ENCODE results near the gene CARD11. TPM values are rescaled to one million over a fixed set of nuclear protein-coding genes. Genes with fewer than 3 reads are reported as not detected.

The CARD11 gene
- total and polyA plus RNA-seq, 5 donors from 2014 or later: 7.1 to 118 (median 10.8) TPM

GRCh38 chr7:2956076-2956475 lies 87.6 kb downstream of the CARD11 start:
- Histone ChIP-seq H3K9me3 (ENCODE audit: control insufficient read depth in 2 of 2, low read length in 2 of 2) (peaks cover 0 to 1% of the 10 kb centered on the region in 2 experiments), H3K4me3 (ENCODE audit: low read depth, low read length) (no peak overlapping the region), H3K4me1 (ENCODE audit: control insufficient read depth, insufficient read depth, low read length, poor library complexity, severe bottlenecking) (peaks cover 34% of the 10 kb centered on the region), H3K36me3 (ENCODE audit: control insufficient read depth, insufficient read depth, low read length) (peaks cover 67% of the 10 kb centered on the region), H3K27ac (ENCODE audit: insufficient read depth, low read length, poor library complexity, severe bottlenecking) (no peak overlapping the region), H3K27me3 (ENCODE audit: control insufficient read depth, insufficient read depth, low read length) (no peaks in the 10 kb centered on the region)
- H3K27ac Mint-ChIP-seq: peak overlapping the region in 2 of 3 donors; percentile 52 to 58
- H3K36me3 Mint-ChIP-seq: peaks cover 32% of the 10 kb centered on the region
- H3K9me3 Mint-ChIP-seq: peaks cover 0 to 2% (median 0%) of the 10 kb centered on the region in 7 donors
- ATAC-seq (ENCODE audit: low read depth in 2 of 2): no peak
- no peak overlapping the region for H3K4me3 Mint-ChIP-seq
- no peaks in the 10 kb centered on the region for H3K27me3 Mint-ChIP-seq
- no peak for DNase-seq
- H3K4me1 Mint-ChIP-seq: peaks cover 10 to 47% (median 32%) of the 10 kb centered on the region in 4 donors

- Mint-ChIP-seq H3K4me1 (peaks cover 11 to 45% (median 37%) of the 10 kb centered on the region in 4 donors), H3K36me3 (peaks cover 36% of the 10 kb centered on the region), H3K27ac (peak overlapping the region; percentile 38 to 87 (median 58)), H3K9me3 (peaks cover 0 to 7% (median 0%) of the 10 kb centered on the region in 7 donors), H3K4me3 (no peak overlapping the region), H3K27me3 (no peaks in the 10 kb centered on the region)
- no peak for DNase-seq
- Histone ChIP-seq H3K27me3 (ENCODE audit: control insufficient read depth, insufficient read depth, low read length) (no peaks in the 10 kb centered on the region), H3K27ac (ENCODE audit: insufficient read depth, low read length, poor library complexity, severe bottlenecking) (no peak overlapping the region), H3K4me3 (ENCODE audit: low read depth, low read length) (no peak overlapping the region), H3K36me3 (ENCODE audit: control insufficient read depth, insufficient read depth, low read length) (peaks cover 73% of the 10 kb centered on the region), H3K4me1 (ENCODE audit: control insufficient read depth, insufficient read depth, low read length, poor library complexity, severe bottlenecking) (peaks cover 34% of the 10 kb centered on the region), H3K9me3 (ENCODE audit: control insufficient read depth in 2 of 2, low read length in 2 of 2) (peaks cover 4 to 5% of the 10 kb centered on the region in 2 experiments)
- no peak for ATAC-seq (ENCODE audit: low read depth in 2 of 2)
These were observed 88.4 kb downstream of the CARD11 start for GRCh38 chr7:2955269-2955668.

- Histone ChIP-seq H3K27me3 (ENCODE audit: control insufficient read depth, insufficient read depth, low read length) (no peaks in the 10 kb centered on the region), H3K4me3 (ENCODE audit: low read depth, low read length) (no peak overlapping the region), H3K9me3 (ENCODE audit: control insufficient read depth in 2 of 2, low read length in 2 of 2) (peaks cover 4 to 5% of the 10 kb centered on the region in 2 experiments), H3K4me1 (ENCODE audit: control insufficient read depth, insufficient read depth, low read length, poor library complexity, severe bottlenecking) (peaks cover 34% of the 10 kb centered on the region), H3K36me3 (ENCODE audit: control insufficient read depth, insufficient read depth, low read length) (peaks cover 72% of the 10 kb centered on the region), H3K27ac (ENCODE audit: insufficient read depth, low read length, poor library complexity, severe bottlenecking) (peak overlapping the region; percentile 30)
- ATAC-seq (ENCODE audit: low read depth in 2 of 2) (peak; percentile 52 to 64), DNase-seq (peak in 1 of 3 donors; percentile 70)
- Mint-ChIP-seq H3K4me1 (peaks cover 19 to 45% (median 35%) of the 10 kb centered on the region in 4 donors), H3K27me3 (no peaks in the 10 kb centered on the region), H3K9me3 (peaks cover 0 to 7% (median 0%) of the 10 kb centered on the region in 7 donors), H3K27ac (peak overlapping the region; percentile 26 to 87 (median 58)), H3K4me3 (peak overlapping the region in 2 of 4 donors; percentile 41 to 62), H3K36me3 (peaks cover 44% of the 10 kb centered on the region)
These were observed 89.2 kb downstream of the CARD11 start for GRCh38 chr7:2954433-2954853.

- H3K27ac ChIP-seq (ENCODE audit: insufficient read depth, low read length, poor library complexity, severe bottlenecking): no peak overlapping the region
These were observed 89.9 kb downstream of the CARD11 start for GRCh38 chr7:2953588-2954407.

GRCh38 chr7:2953099-2953498 lies 90.6 kb downstream of the CARD11 start:
- peaks cover 0 to 7% (median 0%) of the 10 kb centered on the region in 7 donors for H3K9me3 Mint-ChIP-seq
- peaks cover 34% of the 10 kb centered on the region for H3K4me1 ChIP-seq (ENCODE audit: control insufficient read depth, insufficient read depth, low read length, poor library complexity, severe bottlenecking)

More at GRCh38 chr7:2953588-2954407, 89.9 kb downstream of the CARD11 start:
- H3K9me3 ChIP-seq (ENCODE audit: control insufficient read depth in 2 of 2, low read length in 2 of 2): peaks cover 4 to 5% of the 10 kb centered on the region in 2 experiments
- Mint-ChIP-seq H3K4me3 (peak overlapping the region in 2 of 4 donors; percentile 8 to 62), H3K4me1 (peaks cover 19 to 45% (median 35%) of the 10 kb centered on the region in 4 donors), H3K36me3 (peaks cover 44% of the 10 kb centered on the region), H3K9me3 (peaks cover 0 to 7% (median 0%) of the 10 kb centered on the region in 7 donors), H3K27me3 (no peaks in the 10 kb centered on the region), H3K27ac (peak overlapping the region; percentile 20 to 58 (median 52))
- DNase-seq (no peak), ATAC-seq (ENCODE audit: low read depth in 2 of 2) (no peak)
- peaks cover 34% of the 10 kb centered on the region for H3K4me1 ChIP-seq (ENCODE audit: control insufficient read depth, insufficient read depth, low read length, poor library complexity, severe bottlenecking)
- no peaks in the 10 kb centered on the region for H3K27me3 ChIP-seq (ENCODE audit: control insufficient read depth, insufficient read depth, low read length)
- no peak overlapping the region for H3K4me3 ChIP-seq (ENCODE audit: low read depth, low read length)
- H3K36me3 ChIP-seq (ENCODE audit: control insufficient read depth, insufficient read depth, low read length): peaks cover 66% of the 10 kb centered on the region

GRCh38 chr7:2952316-2952715 lies 91.4 kb downstream of the CARD11 start:
- peaks cover 55% of the 10 kb centered on the region for H3K36me3 ChIP-seq (ENCODE audit: control insufficient read depth, insufficient read depth, low read length)
- H3K27me3 ChIP-seq (ENCODE audit: control insufficient read depth, insufficient read depth, low read length): no peaks in the 10 kb centered on the region
- H3K27ac ChIP-seq (ENCODE audit: insufficient read depth, low read length, poor library complexity, severe bottlenecking): no peak overlapping the region
- Mint-ChIP-seq H3K36me3 (peaks cover 46% of the 10 kb centered on the region), H3K27ac (no peak overlapping the region), H3K27me3 (no peaks in the 10 kb centered on the region), H3K4me1 (peaks cover 19 to 46% (median 31%) of the 10 kb centered on the region in 4 donors), H3K9me3 (peaks cover 0 to 7% (median 0%) of the 10 kb centered on the region in 7 donors), H3K4me3 (peak overlapping the region in 1 of 4 donors; percentile 26)
- no peak for ATAC-seq (ENCODE audit: low read depth in 2 of 2)
- no peak overlapping the region for H3K4me3 ChIP-seq (ENCODE audit: low read depth, low read length)
- no peak for DNase-seq
- H3K4me1 ChIP-seq (ENCODE audit: control insufficient read depth, insufficient read depth, low read length, poor library complexity, severe bottlenecking): peaks cover 33% of the 10 kb centered on the region
- H3K9me3 ChIP-seq (ENCODE audit: control insufficient read depth in 2 of 2, low read length in 2 of 2): peaks cover 4 to 5% of the 10 kb centered on the region in 2 experiments

More at GRCh38 chr7:2953099-2953498, 90.6 kb downstream of the CARD11 start:
- ATAC-seq (ENCODE audit: low read depth in 2 of 2): no peak
- H3K27me3 Mint-ChIP-seq: no peaks in the 10 kb centered on the region
- peaks cover 46% of the 10 kb centered on the region for H3K36me3 Mint-ChIP-seq
- Histone ChIP-seq H3K36me3 (ENCODE audit: control insufficient read depth, insufficient read depth, low read length) (peaks cover 59% of the 10 kb centered on the region), H3K27me3 (ENCODE audit: control insufficient read depth, insufficient read depth, low read length) (no peaks in the 10 kb centered on the region), H3K27ac (ENCODE audit: insufficient read depth, low read length, poor library complexity, severe bottlenecking) (no peak overlapping the region), H3K9me3 (ENCODE audit: control insufficient read depth in 2 of 2, low read length in 2 of 2) (peaks cover 4 to 5% of the 10 kb centered on the region in 2 experiments), H3K4me3 (ENCODE audit: low read depth, low read length) (no peak overlapping the region)
- H3K4me3 Mint-ChIP-seq: no peak overlapping the region
- peaks cover 19 to 49% (median 31%) of the 10 kb centered on the region in 4 donors for H3K4me1 Mint-ChIP-seq
- peak overlapping the region in 2 of 3 donors; percentile 58 to 80 for H3K27ac Mint-ChIP-seq
- no peak for DNase-seq

GRCh38 chr7:2950578-2950977 lies 93.1 kb downstream of the CARD11 start:
- no peak overlapping the region for H3K27ac ChIP-seq (ENCODE audit: insufficient read depth, low read length, poor library complexity, severe bottlenecking)
- DNase-seq: no peak
- peaks cover 19 to 42% (median 25%) of the 10 kb centered on the region in 4 donors for H3K4me1 Mint-ChIP-seq
- H3K36me3 Mint-ChIP-seq: peaks cover 63% of the 10 kb centered on the region
- peaks cover 57% of the 10 kb centered on the region for H3K36me3 ChIP-seq (ENCODE audit: control insufficient read depth, insufficient read depth, low read length)
- no peak overlapping the region for H3K4me3 ChIP-seq (ENCODE audit: low read depth, low read length)
- peaks cover 0 to 7% (median 0%) of the 10 kb centered on the region in 7 donors for H3K9me3 Mint-ChIP-seq
- H3K27me3 ChIP-seq (ENCODE audit: control insufficient read depth, insufficient read depth, low read length): no peaks in the 10 kb centered on the region
- H3K4me1 ChIP-seq (ENCODE audit: control insufficient read depth, insufficient read depth, low read length, poor library complexity, severe bottlenecking): peaks cover 21% of the 10 kb centered on the region
- H3K9me3 ChIP-seq (ENCODE audit: control insufficient read depth in 2 of 2, low read length in 2 of 2): peaks cover 4 to 5% of the 10 kb centered on the region in 2 experiments
- no peak overlapping the region for H3K4me3 Mint-ChIP-seq
- H3K27ac Mint-ChIP-seq: peak overlapping the region in 1 of 3 donors; percentile 72
- ATAC-seq (ENCODE audit: low read depth in 2 of 2): no peak
- H3K27me3 Mint-ChIP-seq: no peaks in the 10 kb centered on the region
